ENCODE results near the gene ZBTB46. TPM values are rescaled to one million over a fixed set of nuclear protein-coding genes. Genes with fewer than 3 reads are reported as not detected.

The ZBTB46 gene
- total and polyA plus RNA-seq, 10 of the 15 experiments (the other 5 are each of a cell fraction or from before 2014, with no cell fraction given): 0.15 to 0.92 (median 0.34) TPM

GRCh38 chr20:63736893-63737694, 94.0 kb downstream of the ZBTB46 start (continued):
- TF ChIP-seq, protein P1, sequence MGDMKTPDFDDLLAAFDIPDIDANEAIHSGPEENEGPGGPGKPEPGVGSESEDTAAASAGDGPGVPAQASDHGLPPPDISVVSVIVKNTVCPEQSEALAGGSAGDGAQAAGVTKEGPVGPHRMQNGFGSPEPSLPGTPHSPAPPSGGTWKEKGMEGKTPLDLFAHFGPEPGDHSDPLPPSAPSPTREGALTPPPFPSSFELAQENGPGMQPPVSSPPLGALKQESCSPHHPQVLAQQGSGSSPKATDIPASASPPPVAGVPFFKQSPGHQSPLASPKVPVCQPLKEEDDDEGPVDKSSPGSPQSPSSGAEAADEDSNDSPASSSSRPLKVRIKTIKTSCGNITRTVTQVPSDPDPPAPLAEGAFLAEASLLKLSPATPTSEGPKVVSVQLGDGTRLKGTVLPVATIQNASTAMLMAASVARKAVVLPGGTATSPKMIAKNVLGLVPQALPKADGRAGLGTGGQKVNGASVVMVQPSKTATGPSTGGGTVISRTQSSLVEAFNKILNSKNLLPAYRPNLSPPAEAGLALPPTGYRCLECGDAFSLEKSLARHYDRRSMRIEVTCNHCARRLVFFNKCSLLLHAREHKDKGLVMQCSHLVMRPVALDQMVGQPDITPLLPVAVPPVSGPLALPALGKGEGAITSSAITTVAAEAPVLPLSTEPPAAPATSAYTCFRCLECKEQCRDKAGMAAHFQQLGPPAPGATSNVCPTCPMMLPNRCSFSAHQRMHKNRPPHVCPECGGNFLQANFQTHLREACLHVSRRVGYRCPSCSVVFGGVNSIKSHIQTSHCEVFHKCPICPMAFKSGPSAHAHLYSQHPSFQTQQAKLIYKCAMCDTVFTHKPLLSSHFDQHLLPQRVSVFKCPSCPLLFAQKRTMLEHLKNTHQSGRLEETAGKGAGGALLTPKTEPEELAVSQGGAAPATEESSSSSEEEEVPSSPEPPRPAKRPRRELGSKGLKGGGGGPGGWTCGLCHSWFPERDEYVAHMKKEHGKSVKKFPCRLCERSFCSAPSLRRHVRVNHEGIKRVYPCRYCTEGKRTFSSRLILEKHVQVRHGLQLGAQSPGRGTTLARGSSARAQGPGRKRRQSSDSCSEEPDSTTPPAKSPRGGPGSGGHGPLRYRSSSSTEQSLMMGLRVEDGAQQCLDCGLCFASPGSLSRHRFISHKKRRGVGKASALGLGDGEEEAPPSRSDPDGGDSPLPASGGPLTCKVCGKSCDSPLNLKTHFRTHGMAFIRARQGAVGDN (IDR thresholded peaks at IDR 0.05): no peak
- TF ChIP-seq TCF3 (IDR thresholded peaks at IDR 0.05; ENCODE audit: borderline replicate concordance, insufficient read depth, low read depth, low read length) (peak; percentile 82; the same call in 1 of the 2 replicates), ATF7 (IDR thresholded peaks at IDR 0.05; ENCODE audit: low read depth) (no peak), IKZF1 (conservative IDR thresholded peaks at IDR 0.05) (peak; percentile 75), JUNB (IDR thresholded peaks at IDR 0.05) (peak; percentile 60), CBFB (IDR thresholded peaks at IDR 0.05; ENCODE audit: low read depth) (peak; percentile 57), ZNF217 (IDR thresholded peaks at IDR 0.05) (no peak), EED (IDR thresholded peaks at IDR 0.05; ENCODE audit: low read depth) (peak; percentile 86), POLR2A (IDR thresholded peaks at IDR 0.05; ENCODE audit: low read depth, low read length) (peak; percentile 47; the same call in 1 of the 2 replicates), ZNF622 (IDR thresholded peaks at IDR 0.05) (no peak), BHLHE40 (IDR thresholded peaks at IDR 0.05; ENCODE audit: borderline replicate concordance in 1 of 2, low read depth in 2 of 2, low read length in 1 of 2) (0 out of 4 replicates have a peak, but pooled peaks have one; percentile 4 to 50)
- TF ChIP-seq, protein P2, sequence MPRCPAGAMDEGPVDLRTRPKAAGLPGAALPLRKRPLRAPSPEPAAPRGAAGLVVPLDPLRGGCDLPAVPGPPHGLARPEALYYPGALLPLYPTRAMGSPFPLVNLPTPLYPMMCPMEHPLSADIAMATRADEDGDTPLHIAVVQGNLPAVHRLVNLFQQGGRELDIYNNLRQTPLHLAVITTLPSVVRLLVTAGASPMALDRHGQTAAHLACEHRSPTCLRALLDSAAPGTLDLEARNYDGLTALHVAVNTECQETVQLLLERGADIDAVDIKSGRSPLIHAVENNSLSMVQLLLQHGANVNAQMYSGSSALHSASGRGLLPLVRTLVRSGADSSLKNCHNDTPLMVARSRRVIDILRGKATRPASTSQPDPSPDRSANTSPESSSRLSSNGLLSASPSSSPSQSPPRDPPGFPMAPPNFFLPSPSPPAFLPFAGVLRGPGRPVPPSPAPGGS (IDR thresholded peaks at IDR 0.05; ENCODE audit: borderline replicate concordance, insufficient read depth, low read depth, low read length, poor library complexity, severe bottlenecking): peak; percentile 60
- TF ChIP-seq, protein P3, sequence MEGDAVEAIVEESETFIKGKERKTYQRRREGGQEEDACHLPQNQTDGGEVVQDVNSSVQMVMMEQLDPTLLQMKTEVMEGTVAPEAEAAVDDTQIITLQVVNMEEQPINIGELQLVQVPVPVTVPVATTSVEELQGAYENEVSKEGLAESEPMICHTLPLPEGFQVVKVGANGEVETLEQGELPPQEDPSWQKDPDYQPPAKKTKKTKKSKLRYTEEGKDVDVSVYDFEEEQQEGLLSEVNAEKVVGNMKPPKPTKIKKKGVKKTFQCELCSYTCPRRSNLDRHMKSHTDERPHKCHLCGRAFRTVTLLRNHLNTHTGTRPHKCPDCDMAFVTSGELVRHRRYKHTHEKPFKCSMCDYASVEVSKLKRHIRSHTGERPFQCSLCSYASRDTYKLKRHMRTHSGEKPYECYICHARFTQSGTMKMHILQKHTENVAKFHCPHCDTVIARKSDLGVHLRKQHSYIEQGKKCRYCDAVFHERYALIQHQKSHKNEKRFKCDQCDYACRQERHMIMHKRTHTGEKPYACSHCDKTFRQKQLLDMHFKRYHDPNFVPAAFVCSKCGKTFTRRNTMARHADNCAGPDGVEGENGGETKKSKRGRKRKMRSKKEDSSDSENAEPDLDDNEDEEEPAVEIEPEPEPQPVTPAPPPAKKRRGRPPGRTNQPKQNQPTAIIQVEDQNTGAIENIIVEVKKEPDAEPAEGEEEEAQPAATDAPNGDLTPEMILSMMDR (IDR thresholded peaks at IDR 0.05 in 2 of 3, conservative IDR thresholded peaks at IDR 0.05 in 1 of 3; ENCODE audit: control insufficient read depth in 2 of 3, extremely low read depth in 1 of 3, insufficient read depth in 1 of 3, low read depth in 3 of 3, low read length in 3 of 3): no peak

Measured in GM12878 (cell line).